ENCODE results near the gene ADAR. TPM values are rescaled to one million over a fixed set of nuclear protein-coding genes. Genes with fewer than 3 reads are reported as not detected.

The ADAR gene
- total RNA-seq, 1 donor from 2014 or later: 275 TPM

- Histone ChIP-seq H3K4me1 (ENCODE audit: insufficient read depth, low read length) (peaks cover 8% of the 10 kb centered on the region), H3K4me2 (ENCODE audit: low read length) (peak overlapping the region; percentile 13), H3K4me3 (ENCODE audit: insufficient read depth, low read depth, low read length) (no peak overlapping the region), H3K36me3 (ENCODE audit: insufficient read depth, low read length) (peaks cover 7% of the 10 kb centered on the region), H2AFZ (ENCODE audit: low read depth, low read length) (no peak overlapping the region), H4K20me1 (ENCODE audit: insufficient read depth, low read length) (peaks cover 74% of the 10 kb centered on the region), H3K9me3 (ENCODE audit: insufficient read depth, low read depth, low read length) (no peaks in the 10 kb centered on the region), H3K27ac (ENCODE audit: low read depth, low read length) (peak overlapping the region; percentile 6), H3K79me2 (ENCODE audit: insufficient read depth, low read length) (peaks cover 94% of the 10 kb centered on the region), H3K9ac (ENCODE audit: low read length) (no peak overlapping the region), H3K27me3 (ENCODE audit: insufficient read depth, low read length) (no peaks in the 10 kb centered on the region)
- peak; percentile 26 for FAIRE-seq
- Mint-ChIP-seq H3K27me3 (ENCODE audit: low read depth, unreplicated experiment) (no peaks in the 10 kb centered on the region), H3K9me3 (ENCODE audit: unreplicated experiment) (no peaks in the 10 kb centered on the region), H3K4me1 (ENCODE audit: low read depth, unreplicated experiment) (peaks cover 51% of the 10 kb centered on the region), H3K4me3 (ENCODE audit: unreplicated experiment) (peak overlapping the region; percentile 14), H3K36me3 (ENCODE audit: low read depth, unreplicated experiment) (peaks cover 3% of the 10 kb centered on the region), H3K27ac (ENCODE audit: unreplicated experiment) (no peak overlapping the region)
- DNase-seq (ENCODE audit: low read depth): peak; percentile 18
- TF ChIP-seq EZH2 (IDR thresholded peaks at IDR 0.05; ENCODE audit: insufficient read depth, low read length): no peak
- TF ChIP-seq, protein P1, sequence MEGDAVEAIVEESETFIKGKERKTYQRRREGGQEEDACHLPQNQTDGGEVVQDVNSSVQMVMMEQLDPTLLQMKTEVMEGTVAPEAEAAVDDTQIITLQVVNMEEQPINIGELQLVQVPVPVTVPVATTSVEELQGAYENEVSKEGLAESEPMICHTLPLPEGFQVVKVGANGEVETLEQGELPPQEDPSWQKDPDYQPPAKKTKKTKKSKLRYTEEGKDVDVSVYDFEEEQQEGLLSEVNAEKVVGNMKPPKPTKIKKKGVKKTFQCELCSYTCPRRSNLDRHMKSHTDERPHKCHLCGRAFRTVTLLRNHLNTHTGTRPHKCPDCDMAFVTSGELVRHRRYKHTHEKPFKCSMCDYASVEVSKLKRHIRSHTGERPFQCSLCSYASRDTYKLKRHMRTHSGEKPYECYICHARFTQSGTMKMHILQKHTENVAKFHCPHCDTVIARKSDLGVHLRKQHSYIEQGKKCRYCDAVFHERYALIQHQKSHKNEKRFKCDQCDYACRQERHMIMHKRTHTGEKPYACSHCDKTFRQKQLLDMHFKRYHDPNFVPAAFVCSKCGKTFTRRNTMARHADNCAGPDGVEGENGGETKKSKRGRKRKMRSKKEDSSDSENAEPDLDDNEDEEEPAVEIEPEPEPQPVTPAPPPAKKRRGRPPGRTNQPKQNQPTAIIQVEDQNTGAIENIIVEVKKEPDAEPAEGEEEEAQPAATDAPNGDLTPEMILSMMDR (IDR thresholded peaks at IDR 0.05; ENCODE audit: insufficient read depth, low read depth, low read length): no peak
These were observed 8.8 kb upstream of the ADAR start for GRCh38 chr1:154616659-154617345.

- peaks cover 8% of the 10 kb centered on the region for H3K4me1 ChIP-seq (ENCODE audit: insufficient read depth, low read length)
- peaks cover 5% of the 10 kb centered on the region for H3K36me3 ChIP-seq (ENCODE audit: insufficient read depth, low read length)
- no peak overlapping the region for H3K27ac ChIP-seq (ENCODE audit: low read depth, low read length)
- peaks cover 5% of the 10 kb centered on the region for H3K36me3 Mint-ChIP-seq (ENCODE audit: low read depth, unreplicated experiment)
- FAIRE-seq (no peak), DNase-seq (ENCODE audit: low read depth) (no peak)
- no peaks in the 10 kb centered on the region for H3K9me3 ChIP-seq (ENCODE audit: insufficient read depth, low read depth, low read length)
- H3K4me1 Mint-ChIP-seq (ENCODE audit: low read depth, unreplicated experiment): peaks cover 53% of the 10 kb centered on the region
- no peaks in the 10 kb centered on the region for H3K27me3 ChIP-seq (ENCODE audit: insufficient read depth, low read length)
- no peak overlapping the region for H3K4me2 ChIP-seq (ENCODE audit: low read length)
- no peaks in the 10 kb centered on the region for H3K9me3 Mint-ChIP-seq (ENCODE audit: unreplicated experiment)
- TF ChIP-seq, protein P1 (IDR thresholded peaks at IDR 0.05; ENCODE audit: insufficient read depth, low read depth, low read length): no peak
- TF ChIP-seq EZH2 (IDR thresholded peaks at IDR 0.05; ENCODE audit: insufficient read depth, low read length): no peak
- H3K4me3 Mint-ChIP-seq (ENCODE audit: unreplicated experiment): no peak overlapping the region
- H2AFZ ChIP-seq (ENCODE audit: low read depth, low read length): no peak overlapping the region
- peak overlapping the region; percentile 34 for H3K27ac Mint-ChIP-seq (ENCODE audit: unreplicated experiment)
- peaks cover 94% of the 10 kb centered on the region for H3K79me2 ChIP-seq (ENCODE audit: insufficient read depth, low read length)
- H3K27me3 Mint-ChIP-seq (ENCODE audit: low read depth, unreplicated experiment): no peaks in the 10 kb centered on the region
- peaks cover 73% of the 10 kb centered on the region for H4K20me1 ChIP-seq (ENCODE audit: insufficient read depth, low read length)
- no peak overlapping the region for H3K4me3 ChIP-seq (ENCODE audit: insufficient read depth, low read depth, low read length)
- H3K9ac ChIP-seq (ENCODE audit: low read length): no peak overlapping the region
These were observed 7.4 kb upstream of the ADAR start for GRCh38 chr1:154615411-154615810.

- Histone ChIP-seq H3K4me1 (ENCODE audit: insufficient read depth, low read length) (peaks cover 8% of the 10 kb centered on the region), H2AFZ (ENCODE audit: low read depth, low read length) (no peak overlapping the region), H3K79me2 (ENCODE audit: insufficient read depth, low read length) (peaks cover 94% of the 10 kb centered on the region), H3K9me3 (ENCODE audit: insufficient read depth, low read depth, low read length) (no peaks in the 10 kb centered on the region), H3K4me3 (ENCODE audit: insufficient read depth, low read depth, low read length) (no peak overlapping the region), H3K27ac (ENCODE audit: low read depth, low read length) (no peak overlapping the region), H4K20me1 (ENCODE audit: insufficient read depth, low read length) (peaks cover 76% of the 10 kb centered on the region), H3K36me3 (ENCODE audit: insufficient read depth, low read length) (peaks cover 5% of the 10 kb centered on the region), H3K9ac (ENCODE audit: low read length) (no peak overlapping the region), H3K27me3 (ENCODE audit: insufficient read depth, low read length) (no peaks in the 10 kb centered on the region), H3K4me2 (ENCODE audit: low read length) (no peak overlapping the region)
- Mint-ChIP-seq H3K27ac (ENCODE audit: unreplicated experiment) (peak overlapping the region; percentile 62), H3K27me3 (ENCODE audit: low read depth, unreplicated experiment) (no peaks in the 10 kb centered on the region), H3K4me3 (ENCODE audit: unreplicated experiment) (peak overlapping the region; percentile 23), H3K4me1 (ENCODE audit: low read depth, unreplicated experiment) (peaks cover 50% of the 10 kb centered on the region), H3K36me3 (ENCODE audit: low read depth, unreplicated experiment) (peaks cover 5% of the 10 kb centered on the region), H3K9me3 (ENCODE audit: unreplicated experiment) (no peaks in the 10 kb centered on the region)
- DNase-seq (ENCODE audit: low read depth) (no peak), FAIRE-seq (no peak)
- no peak for TF ChIP-seq EZH2 (IDR thresholded peaks at IDR 0.05; ENCODE audit: insufficient read depth, low read length)
- TF ChIP-seq, protein P1 (IDR thresholded peaks at IDR 0.05; ENCODE audit: insufficient read depth, low read depth, low read length): no peak
These were observed 6.9 kb upstream of the ADAR start for GRCh38 chr1:154614901-154615300.
